HG03469 (cell line): ENCODE data around the gene EXOC4.

Experiments used
- ATAC-seq: cut with Tn5 transposase; IDR thresholded peaks from one replicate; pipeline ENCODE4 v1.9.1; 2021; ENCODE audit warnings: mild to moderate bottlenecking, moderate library complexity, moderate number of reproducible peaks; ENCODE audit not compliant: unreplicated experiment

Gene EXOC4

GRCh38 chr7:133807624-133808492, 555.0 kb downstream of the EXOC4 start:
- ATAC-seq, result no peak

- no peak for ATAC-seq
Measured at GRCh38 chr7:133808493-133808866, 555.6 kb downstream of the EXOC4 start.

DNA sequence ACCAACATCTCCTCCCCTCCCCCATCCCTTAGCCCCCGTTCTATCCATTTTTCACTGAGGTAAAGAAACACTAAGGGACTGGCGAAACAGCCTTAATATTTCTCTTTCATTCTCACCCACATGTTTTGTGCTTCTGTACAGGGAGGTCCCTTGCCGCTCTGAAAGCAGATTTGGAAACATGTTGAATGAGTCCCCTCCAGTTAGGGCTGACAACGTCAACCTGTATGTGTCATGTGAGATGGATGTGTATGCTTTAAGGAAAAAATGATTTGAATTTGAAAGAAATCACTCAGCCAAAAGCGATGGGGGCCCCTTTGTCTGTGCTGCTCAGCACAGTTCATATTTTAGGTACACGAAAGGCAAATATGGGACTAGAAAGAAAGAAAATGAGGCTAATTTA, 560.0 kb downstream of the EXOC4 start:
- ATAC-seq, result no peak

- no peak for ATAC-seq
Measured at GRCh38 chr7:133815611-133816210, 562.8 kb downstream of the EXOC4 start.

GRCh38 chr7:133819695-133820094, 566.8 kb downstream of the EXOC4 start:
- ATAC-seq, result no peak

DNA sequence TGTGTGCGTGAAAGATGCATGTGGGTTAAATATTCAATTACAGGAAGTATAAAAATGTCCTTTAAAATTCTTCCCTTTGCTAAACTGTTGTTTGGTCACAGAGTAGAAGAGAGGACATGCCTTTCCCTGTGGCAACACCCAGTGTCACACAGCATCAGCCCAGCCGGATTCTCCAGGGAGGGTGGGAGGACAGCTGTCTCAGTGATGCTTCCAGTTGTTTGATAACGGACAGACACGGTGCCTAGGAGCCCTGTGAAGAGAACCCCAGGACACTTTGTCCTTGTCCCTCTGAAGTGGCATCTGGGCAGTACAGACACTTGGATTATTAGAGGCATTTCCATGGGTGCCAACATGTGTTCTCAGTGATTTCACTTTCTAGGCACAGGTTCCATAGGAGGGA, 567.7 kb downstream of the EXOC4 start:
- ATAC-seq, result no peak

GRCh38 chr7:133821171-133821570, 568.3 kb downstream of the EXOC4 start:
- no peak for ATAC-seq

DNA sequence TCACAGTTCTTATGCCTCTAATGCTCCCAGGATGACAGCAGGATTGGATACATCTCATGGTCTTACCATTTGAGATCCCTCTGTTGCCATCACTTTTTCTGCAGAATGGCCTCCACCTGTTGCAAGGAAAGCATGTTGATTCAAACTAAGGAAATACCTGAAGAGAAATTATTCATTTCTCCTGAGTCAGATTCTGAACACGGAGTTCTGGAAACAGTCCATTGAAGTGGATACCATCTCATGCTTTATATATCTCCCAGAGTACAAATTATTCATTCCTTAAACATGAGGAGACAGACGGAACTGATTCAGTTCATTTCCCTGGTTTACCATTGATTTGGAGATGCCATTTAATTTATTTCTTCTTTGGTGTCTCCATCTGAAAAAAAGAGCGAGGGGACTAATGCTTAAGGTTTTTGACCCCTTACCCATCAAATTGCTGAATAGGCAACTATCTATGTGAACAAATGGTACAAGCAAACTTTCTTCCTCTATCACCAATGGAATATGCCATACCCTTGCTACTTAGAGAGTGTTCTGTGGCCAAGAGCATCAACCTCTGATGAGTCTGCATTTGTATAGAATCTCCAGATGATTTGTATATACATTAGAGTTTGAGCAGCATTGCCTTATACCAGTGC, 569.2 kb downstream of the EXOC4 start:
- ATAC-seq, result no peak

- ATAC-seq, result no peak
Measured at GRCh38 chr7:133822868-133823552, 570.1 kb downstream of the EXOC4 start.

GRCh38 chr7:133824132-133824531, 571.3 kb downstream of the EXOC4 start:
- ATAC-seq, result no peak

- ATAC-seq, result no peak
Measured at GRCh38 chr7:133827707-133828623, 575.1 kb downstream of the EXOC4 start.

DNA sequence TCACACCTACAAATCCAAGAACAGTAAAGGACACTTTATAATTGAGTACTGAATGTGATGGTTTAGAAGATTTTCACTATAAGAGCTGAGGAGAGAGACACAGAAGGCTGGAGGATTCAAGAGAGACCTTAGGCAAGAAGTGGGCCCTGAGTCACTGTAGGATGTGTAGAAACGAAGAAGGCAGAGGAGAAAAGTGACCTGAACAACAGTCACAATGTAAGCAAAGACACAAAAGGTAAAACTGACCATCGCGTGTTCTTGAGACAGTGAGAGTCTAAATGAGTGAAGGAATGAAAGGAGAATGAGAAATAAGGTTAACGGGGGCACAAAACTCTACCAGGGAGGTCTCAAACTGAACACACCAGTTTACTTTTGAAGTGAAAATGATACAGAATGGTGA, 576.0 kb downstream of the EXOC4 start:
- ATAC-seq, result no peak

DNA sequence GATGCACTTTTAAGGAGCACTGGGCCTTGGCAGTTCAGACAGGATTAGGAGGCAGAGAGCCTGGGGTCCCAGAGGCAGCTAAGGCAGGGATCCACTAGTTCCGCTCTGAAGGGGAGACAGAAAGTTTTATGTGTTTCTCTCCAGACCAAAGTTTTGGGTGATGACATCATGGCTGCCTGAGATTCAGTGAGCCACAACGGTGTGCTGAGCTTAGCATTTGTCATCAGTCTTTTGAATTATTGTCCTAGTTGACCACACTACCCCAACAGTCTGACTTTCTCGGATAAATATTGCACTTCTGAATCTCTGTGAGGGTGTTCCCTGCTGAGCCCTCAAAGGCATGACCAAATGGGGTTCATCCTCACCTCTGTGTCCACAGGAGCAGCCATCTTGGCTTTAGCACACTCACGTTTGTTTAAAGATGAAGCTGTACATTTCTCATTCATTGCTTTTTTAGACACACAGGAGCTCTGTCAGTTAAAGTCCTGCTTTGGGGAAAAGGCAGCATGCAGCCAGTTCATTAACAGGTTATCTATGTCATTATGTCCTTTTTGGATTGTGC, 576.5 kb downstream of the EXOC4 start:
- no peak for ATAC-seq

- ATAC-seq, result no peak
Measured at GRCh38 chr7:133830081-133830480, 577.2 kb downstream of the EXOC4 start.

GRCh38 chr7:133836666-133837065, 583.8 kb downstream of the EXOC4 start:
- no peak for ATAC-seq

- ATAC-seq, result no peak
Measured at GRCh38 chr7:133837224-133837623, 584.3 kb downstream of the EXOC4 start.

DNA sequence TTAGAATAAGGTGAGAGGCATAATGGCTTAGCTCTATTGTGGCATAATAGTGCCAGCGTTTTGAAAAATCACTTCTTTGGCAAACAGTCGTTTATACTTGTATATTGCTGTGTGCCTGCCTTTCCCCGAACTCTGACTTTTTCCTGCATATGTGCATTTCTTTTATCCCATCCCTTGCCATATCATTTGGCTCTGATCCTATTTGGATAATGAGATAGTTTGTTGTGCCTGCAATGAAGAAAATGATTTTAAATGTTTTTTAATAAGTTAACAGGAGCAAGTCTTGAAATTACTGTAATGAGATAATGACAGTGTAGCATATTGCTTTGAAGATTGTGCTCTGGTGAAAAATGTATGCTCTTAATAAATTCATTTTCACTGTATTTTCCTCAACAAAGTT, 586.2 kb downstream of the EXOC4 start:
- ATAC-seq, result no peak

GRCh38 chr7:133843341-133843740, 590.5 kb downstream of the EXOC4 start:
- no peak for ATAC-seq

DNA sequence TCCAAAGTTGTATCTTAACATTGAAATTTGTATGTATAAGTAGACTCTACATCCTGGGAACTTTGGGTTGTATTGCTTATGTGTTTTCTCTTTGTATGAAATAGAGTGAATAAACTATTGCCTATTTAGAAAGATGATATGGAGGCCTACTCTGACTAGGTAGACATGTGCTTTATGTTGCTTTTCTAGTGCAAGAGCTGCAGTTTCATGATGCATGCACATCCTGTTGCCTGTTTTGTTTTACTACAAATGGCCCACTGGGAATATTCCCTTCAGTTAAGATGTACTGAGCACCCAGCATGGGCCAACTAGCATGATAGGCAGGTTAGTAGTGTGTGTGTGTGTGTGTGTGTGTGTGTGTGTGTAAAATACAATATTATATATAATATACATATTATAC, 592.1 kb downstream of the EXOC4 start:
- ATAC-seq, result no peak
